GM18907 (cell line): ENCODE measurements around the gene PTPRE.
A peak's percentile ranks its signal among the peaks of the same experiment; 100 is the strongest.

ENCODE experiments used
- ATAC-seq: cut with Tn5 transposase; IDR thresholded peaks from one replicate; pipeline ENCODE4 v1.9.1; 2021; ENCODE audit warnings: mild to moderate bottlenecking, moderate library complexity; ENCODE audit not compliant: unreplicated experiment

The PTPRE gene

GRCh38 chr10:127997271-127997670 lies 90.4 kb downstream of the PTPRE start:
- ATAC-seq = no peak

GRCh38 chr10:127997937-127998336 lies 91.0 kb downstream of the PTPRE start:
- no peak for ATAC-seq

- ATAC-seq = no peak
Observed at GRCh38 chr10:127998501-127999144, 91.7 kb downstream of the PTPRE start.

GRCh38 chr10:127999297-128000129 lies 92.6 kb downstream of the PTPRE start:
- ATAC-seq = no peak

GRCh38 chr10:128000471-128001362 lies 93.8 kb downstream of the PTPRE start:
- no peak for ATAC-seq

- no peak for ATAC-seq
Observed at GRCh38 chr10:128001363-128001745, 94.5 kb downstream of the PTPRE start.

GRCh38 chr10:128001849-128002248 lies 94.9 kb downstream of the PTPRE start:
- ATAC-seq = no peak

GRCh38 chr10:128003521-128003920 lies 96.6 kb downstream of the PTPRE start:
- no peak for ATAC-seq

- ATAC-seq = no peak
Observed at GRCh38 chr10:128005858-128006257, 99.0 kb downstream of the PTPRE start.

GRCh38 chr10:128007056-128007455 lies 100.2 kb downstream of the PTPRE start:
- ATAC-seq = no peak

GRCh38 chr10:128007971-128008370 lies 101.1 kb downstream of the PTPRE start:
- no peak for ATAC-seq

GRCh38 chr10:128008521-128009250 lies 101.8 kb downstream of the PTPRE start:
- no peak for ATAC-seq

- ATAC-seq = no peak
Observed at GRCh38 chr10:128009372-128010126, 102.6 kb downstream of the PTPRE start.

- peak; percentile 92 for ATAC-seq
Observed at GRCh38 chr10:128011059-128011979, 104.4 kb downstream of the PTPRE start.

GRCh38 chr10:128013626-128014025 lies 106.7 kb downstream of the PTPRE start:
- no peak for ATAC-seq

- no peak for ATAC-seq
Observed at GRCh38 chr10:128014236-128014635, 107.3 kb downstream of the PTPRE start.

GRCh38 chr10:128016423-128017060 lies 109.6 kb downstream of the PTPRE start:
- no peak for ATAC-seq

GRCh38 chr10:128017822-128018221 lies 110.9 kb downstream of the PTPRE start:
- ATAC-seq = no peak
